T-helper 1 cell treated with Interleukin-12 subunit alpha and Interleukin-12 subunit beta and Interleukin-4 antibody, amounts not matched to agents 30 ng/mL and 1 ng/mL, for 36 hours (primary cell): ENCODE data around the gene CYS1. TPM values are rescaled to one million over a fixed set of nuclear protein-coding genes. Genes with fewer than 3 reads are reported as not detected.

Experiments
- intact Hi-C: fragments of 100-400 bp; cut with micrococcal nuclease; formaldehyde crosslinking; loops from one replicate; pipeline ENCODE4 v1.15.1; 2024
- total RNA-seq: library from RNA; stranded (reverse); gene quantifications from 2 replicates; pipeline ENCODE4 v1.2.3, GENCODE V29; 2022

CYS1 gene
- total RNA-seq, 1 donor from 2014 or later, result 1.6 TPM

DNA sequence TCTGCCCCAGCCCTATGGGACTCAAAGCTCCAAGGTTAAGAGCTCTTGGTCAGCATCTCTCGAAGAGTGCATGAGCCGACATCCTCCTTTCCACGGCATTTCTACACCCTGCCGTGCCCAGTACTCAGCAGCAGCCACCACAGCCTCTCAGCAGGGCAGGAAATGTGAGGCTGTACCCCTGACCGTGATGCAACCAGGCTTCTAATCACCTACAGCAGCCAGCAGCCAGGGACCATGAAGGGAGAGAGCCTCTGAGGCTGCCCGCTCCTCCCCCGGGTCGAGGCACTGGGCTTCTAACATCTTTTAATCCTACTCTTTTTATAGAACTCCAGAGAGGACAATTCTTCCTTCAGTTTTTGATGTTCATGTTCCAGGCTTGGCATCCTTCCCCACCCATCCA lies 6.5 kb downstream of the CYS1 start:
- intact Hi-C loops, result loop anchor here (5.0 kb wide), 1 partner anchor 229 kb away; the partner anchor contains the start of gene HPCAL1

DNA sequence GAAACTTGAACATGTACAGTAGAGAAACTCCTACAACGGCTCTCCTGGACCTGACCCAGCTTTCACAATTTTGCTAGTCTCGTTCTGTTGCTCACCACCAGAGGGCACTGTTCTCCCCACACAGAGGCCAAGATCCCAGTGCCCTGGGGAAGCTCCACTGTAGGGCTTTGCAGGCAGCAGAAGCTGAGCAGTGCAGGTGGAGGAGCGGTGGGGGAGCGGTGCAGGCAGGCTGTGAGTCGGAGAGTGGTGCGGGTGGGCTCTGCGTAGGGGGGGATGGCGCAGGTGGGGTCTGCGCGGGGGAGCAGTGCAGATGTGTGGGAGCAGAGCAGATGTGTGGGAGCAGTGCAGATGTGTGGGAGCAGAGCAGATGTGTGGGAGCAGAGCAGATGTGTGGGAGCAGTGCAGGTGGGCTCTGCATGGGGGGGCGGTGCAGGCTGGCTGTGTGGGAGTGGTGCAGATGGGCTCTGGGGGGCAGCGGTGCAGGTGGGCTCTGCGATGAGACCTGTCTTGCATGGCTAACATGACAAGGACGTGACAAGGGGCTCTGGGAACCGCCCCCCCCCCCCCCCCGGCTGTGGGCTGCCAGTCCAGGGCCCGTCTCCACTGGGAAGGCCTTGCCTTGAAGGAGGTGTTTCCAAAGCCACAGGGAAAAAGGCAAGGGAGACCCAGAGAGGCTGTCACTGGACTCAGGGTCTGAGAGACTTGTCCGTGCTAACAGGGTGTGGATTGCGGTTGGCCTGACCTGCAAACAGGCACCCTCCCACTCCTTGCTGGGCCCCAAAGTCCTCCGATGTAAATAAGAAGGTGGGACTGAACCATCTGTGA lies 7.3 kb downstream of the CYS1 start:
- intact Hi-C loops, result loop anchor here (1.0 to 5.0 kb wide), 7 partner anchors 8 to 595 kb away; partner anchors contain the start of gene HPCAL1

DNA sequence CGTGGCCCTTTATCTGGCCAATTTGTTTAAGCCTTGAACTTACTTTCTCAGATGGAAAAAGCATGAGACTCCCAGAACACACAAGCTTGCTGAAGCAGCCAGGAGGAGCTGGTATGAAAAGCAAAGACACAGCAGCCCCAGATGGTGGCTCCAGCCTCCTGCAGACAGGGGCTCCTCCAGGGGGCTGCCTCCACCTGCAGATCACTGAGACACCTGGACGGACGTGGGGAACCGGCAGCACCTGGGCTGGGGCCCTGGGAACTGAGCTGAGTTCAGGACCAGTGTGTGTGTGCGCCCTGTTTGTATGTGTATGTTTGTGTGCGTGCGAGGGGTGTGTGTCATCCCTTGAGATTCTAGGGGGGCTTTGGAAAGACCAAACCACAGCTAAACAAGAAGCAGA lies 8.6 kb downstream of the CYS1 start:
- intact Hi-C loops, result loop anchor here (5.0 kb wide), 1 partner anchor 231 kb away; the partner anchor contains the start of gene HPCAL1

DNA sequence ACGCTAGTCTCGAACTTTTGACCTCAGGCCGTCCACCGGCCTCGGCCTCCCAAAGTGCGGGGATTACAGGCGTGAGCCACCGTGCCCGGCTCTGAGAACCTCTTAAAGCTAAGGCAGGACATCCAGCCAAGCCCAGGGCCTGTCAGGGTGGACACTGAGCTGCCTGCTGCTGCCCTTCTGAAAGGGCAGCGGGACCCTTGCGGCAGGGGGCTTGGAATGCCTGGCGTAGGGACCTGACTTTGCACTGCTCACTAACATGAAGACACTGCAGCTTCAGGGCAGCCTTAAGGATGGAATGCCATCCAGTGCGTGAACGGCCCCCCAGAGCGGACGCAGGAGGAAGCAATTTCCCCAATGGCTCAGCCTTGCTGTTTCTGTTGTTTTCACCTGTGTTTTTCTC lies 9.0 kb downstream of the CYS1 start:
- intact Hi-C loops, result loop anchor here (5.0 kb wide), 1 partner anchor 231 kb away; the partner anchor contains the start of gene HPCAL1

DNA sequence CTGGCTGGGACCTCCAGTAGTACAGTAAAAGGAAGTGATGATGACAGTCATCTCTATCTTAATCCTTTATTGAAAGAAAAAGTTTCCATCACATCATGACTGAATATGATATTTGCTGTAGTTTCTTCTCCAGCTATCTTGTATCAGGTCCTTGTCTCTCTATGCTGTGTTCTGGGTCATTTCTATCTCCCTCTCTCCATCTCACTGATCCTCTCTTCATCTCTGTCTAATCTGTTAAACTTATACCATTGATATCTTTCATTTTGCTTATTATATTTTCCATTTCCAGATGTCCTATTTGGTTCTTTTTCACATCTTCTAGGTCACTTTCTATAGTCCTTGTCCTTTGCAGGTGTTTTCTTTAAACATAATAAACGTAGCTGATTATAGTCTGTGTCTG lies 12.3 kb downstream of the CYS1 start:
- intact Hi-C loops, result no loop called here

DNA sequence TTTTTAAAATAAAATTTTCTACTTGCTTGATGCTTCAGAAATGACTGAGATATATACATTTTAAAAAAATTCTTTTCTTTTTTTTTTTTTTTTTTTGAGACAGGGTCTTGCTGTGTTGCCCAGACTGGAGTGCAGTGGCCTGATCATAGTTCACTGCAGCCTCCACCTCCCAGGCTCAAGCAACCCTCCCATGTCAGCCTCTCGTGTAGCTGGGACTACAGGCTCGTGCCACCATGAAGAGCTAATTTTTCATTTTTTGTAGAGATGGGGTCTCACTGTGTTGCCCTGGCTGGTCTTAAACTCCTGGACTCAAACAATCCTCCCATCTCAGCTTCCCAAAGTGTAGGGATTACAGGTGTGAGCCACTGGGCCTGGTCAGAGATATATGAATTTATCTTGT lies 12.9 kb downstream of the CYS1 start:
- intact Hi-C loops, result no loop called here

DNA sequence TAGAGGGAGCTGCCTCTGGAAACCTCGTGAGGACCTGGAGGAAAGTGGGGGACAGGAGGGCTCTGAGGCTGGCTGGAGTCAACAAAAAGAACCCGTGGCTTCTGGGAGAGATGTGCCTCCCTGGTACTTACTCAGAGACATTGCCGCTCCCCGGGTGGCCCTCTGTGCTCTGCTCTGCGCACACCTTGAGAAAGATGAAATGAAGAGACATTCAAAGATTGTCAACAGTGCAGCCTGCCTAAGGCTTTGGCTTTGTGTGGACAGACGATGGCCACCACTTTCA lies 14.5 kb downstream of the CYS1 start:
- intact Hi-C loops, result no loop called here

DNA sequence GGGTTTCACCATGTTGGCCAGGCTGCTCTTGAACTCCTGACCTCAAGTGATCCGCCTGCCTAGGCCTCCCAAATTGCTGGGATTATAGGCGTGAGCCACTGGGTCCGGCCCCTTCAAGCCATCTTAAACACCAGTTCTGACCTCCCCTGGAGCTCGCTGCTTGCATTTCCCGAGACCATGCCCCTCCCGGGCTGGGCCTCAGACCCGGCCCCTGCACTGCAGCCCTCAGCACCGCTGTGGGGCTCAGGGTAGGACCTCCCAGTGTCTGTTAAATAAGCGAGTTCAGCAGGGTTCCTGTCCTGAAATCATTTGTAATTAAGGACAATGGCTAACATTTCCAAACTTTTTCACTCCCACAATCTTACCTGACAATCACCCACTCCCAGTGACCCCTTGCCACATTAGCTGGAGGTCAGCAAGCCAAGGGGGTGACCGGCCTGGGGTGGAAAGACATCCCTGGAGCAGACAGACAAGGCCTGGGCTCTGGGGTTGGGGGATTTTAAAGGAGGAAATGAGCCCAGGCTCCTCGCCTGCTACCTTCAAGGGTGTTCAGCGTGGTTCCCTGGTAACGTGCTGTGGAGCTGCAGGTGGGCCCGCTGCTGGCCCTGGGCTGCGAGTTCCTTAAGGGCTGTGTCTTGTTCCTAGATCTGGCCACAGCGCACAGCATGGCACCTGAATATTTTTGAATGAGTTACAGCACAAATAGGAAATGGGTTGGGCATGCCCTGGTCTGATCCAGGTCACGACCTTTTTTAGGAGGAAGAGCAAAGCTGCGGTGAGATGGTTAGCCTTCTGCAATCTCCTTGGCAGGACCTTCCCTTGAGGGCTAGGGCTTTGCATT lies 15.1 kb downstream of the CYS1 start:
- intact Hi-C loops, result no loop called here

DNA sequence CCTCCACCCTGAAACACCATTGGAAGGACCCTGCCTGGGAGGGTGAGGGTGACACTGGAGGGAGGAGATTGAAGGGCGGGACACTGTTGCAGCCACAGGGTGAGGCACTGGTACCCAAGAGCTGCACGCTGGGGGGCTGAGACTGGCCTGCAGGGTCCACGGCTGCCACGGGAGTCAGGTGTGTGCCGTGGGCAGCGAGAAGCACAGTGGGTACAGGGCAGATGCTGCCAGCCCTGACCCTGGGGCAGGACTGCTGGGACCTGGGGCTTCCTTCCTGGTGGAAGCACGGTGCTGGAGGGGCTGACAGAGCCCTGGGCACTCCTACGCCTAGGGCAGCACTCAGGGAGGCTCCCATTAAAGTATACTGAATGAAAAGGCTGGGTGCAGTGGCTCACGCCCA lies 16.6 kb downstream of the CYS1 start:
- intact Hi-C loops, result no loop called here

DNA sequence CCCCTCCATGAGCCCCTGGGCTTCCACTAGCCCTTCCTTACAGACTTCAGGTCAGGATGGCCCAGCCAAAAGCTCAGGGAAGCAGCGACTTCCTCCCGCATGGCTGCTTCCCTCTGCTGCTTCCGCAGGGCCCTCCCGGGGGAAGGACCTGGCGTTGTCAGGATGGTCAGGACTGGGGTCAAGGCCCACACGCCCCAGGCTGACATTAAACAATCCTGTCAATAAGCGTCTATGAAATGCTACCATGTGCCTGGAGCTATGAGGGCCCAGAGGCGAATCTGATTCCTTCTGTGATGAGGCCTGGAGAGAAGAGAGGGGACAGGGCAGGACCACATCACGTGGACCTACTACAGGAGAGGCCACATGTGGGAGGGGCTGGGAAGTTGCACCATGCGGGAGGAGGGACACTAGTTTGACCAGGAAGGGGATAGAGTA lies 17.3 kb downstream of the CYS1 start:
- intact Hi-C loops, result no loop called here

DNA sequence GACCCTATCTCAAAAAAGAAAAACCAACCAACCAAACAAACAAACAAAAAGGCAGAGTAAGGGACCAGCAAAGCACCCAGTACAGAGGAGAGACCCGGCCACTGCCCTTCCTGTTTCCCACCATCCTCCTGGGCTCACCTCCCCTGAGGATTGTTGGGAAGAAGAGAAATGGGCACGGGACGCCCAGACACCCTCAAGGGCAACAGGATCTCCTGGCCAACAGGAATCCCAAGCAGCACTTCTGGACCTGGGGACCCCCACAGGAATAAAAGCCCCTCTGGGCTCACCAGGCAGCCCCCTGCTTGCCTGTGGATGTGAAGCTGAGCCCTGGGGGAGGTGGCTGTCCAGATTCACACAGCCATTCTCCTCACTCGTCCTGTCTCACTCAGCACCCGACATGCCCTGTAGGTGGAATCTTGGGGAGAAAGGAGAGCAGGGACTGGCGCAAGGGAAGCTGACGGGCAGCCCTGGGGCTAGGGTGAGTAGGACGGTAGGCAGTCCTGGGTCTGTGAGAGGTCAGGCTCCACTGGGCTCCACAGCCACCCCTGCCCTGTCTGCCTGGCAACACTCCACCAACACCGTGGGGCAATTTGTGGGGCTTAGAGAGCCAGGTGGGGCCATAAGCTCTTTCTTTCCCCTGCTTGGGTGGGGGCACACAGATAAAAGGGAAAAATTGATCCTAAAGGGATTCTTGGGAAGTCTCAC lies 18.8 kb downstream of the CYS1 start:
- intact Hi-C loops, result no loop called here

DNA sequence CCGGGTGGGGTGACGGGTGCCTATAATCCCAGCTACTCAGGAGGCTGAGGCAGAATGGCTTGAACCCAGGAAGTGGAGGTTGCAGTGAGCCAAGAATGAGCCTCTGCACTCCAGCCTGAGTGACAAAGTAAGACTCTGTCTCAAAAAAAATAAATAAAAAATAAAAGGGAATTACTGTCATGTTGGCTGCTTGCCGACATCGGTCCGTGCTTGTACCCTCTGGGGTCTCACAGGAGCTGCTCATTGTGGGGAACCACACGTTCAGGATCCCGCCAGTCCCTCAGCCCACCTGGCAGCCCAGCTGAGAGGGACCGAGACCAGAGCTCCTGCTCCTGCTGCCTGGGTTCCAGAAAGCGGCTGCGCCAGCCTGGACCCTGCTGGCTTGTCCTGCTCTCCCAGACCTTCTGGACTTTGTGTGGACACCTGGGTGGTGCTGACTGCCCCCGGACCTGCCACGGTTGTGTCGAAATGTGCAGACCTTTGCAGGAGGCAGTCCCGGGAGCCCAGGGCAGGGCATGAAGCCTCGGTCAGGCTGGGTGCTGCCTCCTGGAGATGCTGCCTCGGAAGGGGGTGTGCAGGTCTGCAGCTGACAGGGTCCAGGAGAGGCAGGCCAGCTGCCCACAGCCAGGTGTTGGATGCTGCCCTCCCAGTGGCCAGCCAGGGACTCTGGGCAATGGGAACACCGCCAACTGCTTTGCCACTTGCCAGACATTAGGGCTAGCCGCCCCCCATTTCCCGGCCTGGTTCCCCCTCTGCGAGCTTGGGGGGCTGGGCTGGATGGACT lies 20.5 kb downstream of the CYS1 start:
- intact Hi-C loops, result no loop called here

DNA sequence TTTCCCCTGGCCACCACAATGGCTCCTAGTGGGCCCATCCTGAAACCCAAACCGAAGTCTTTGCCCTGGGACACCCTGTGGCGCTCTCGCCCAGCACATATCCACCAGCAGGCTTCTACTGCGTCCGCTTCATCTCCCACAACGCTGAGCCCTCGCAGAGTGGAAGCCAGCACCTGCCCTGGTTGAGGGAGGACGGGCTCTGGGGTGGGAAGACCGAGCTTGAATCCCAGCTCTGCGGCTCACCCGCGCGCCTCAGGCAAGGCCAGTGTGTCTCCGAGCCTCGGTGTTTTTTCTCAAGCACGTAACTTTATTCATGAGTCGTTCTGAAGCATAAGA lies 21.2 kb downstream of the CYS1 start:
- intact Hi-C loops, result no loop called here

DNA sequence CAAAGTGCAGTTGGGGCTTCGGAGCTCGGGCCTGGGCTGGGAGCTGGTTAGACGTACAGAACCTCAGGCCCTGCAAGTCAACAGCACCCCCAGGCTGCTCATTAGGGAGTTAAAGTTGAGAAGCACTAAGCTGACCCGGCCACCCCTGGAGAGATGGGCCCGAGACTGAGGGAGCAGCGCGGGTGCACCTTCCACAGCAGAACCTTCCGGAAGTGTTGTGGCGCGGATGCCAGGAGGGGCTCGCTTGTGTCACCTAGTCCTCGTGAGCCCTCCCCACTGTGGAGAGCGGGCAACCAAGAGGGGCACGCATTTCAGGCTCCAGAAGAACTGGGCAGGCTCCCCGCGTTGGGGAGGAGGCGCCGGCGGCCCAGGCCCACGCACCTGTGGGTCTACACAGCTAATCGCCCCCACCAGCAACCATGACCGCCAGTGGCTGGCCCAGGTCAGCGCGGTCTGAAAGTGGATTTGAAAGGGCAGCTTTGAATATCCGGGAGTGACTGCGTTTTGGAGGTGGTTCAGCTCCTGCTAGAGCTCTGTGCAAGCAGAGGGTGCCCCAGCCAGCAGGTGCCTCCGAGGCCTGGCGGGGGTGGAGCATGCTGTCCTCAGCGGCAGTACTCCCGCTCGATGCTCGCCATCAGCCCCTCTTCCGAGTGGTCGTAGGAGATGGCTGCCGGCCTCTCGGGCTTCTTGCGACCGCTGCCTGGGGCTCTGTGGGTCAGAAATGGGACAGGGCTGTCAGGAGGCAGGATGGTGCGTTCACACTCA lies 21.8 kb downstream of the CYS1 start:
- intact Hi-C loops, result no loop called here

DNA sequence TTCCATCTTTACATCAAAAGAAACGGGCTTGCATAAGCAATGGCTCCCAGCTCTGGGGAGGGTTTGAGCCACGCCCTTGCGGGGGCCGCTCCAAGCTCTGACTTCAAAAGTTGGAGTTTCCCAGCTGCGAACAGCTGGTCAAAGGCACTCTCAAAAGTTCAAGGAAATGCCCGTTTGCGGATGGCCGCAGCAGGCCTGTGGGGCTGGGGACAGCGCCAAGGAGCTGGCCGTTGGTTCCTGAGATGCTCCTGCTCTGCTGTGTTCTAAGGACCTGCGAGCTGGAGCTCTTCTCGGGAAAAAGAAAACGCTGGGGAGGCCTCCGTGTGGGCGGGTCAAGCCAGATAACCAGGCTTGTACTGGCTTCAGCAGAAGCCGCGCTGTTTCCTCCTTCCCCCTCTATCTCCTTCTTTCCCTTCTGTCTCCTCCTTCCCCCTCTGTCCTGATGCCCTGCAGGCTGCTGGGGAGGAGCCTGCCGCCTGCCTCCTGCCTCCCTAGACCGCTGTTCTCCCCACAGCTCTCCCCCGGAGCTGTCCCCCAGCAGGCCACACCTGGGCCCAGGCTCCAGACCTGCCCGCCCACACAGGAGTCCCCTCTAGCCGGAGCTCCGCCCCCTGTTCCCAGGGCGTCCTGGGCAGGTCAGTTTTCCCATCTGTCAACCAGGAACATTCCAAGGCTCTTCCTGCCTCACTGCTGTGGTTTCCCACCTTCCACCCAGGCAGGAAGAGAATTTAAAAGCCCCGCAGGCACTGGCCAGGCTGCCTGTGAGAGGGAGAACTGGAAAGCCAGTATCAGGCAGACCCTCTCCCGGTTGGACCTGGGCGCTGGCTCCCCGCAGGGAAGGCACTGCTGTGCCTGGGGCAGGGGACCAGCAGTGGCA lies 22.7 kb downstream of the CYS1 start:
- intact Hi-C loops, result no loop called here

DNA sequence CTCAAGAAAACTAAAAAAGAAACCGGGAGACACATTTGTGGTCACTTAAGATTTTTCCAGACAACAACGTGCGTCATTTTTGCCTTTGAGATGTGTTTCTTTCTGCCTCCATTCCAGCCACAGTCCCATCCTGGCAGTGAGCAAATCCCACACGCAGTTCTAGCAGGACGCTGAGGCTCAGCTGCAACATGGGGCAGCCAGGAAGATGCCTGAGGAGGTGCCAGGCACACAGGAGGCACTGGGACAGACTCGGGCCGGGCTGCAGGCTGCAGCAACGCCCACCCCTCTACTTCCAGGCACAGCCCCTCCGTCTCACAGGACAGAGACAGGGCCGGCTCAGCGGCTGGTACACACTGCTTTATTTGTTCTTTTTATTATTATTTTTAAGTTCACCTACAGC lies 23.8 kb downstream of the CYS1 start:
- intact Hi-C loops, result no loop called here

DNA sequence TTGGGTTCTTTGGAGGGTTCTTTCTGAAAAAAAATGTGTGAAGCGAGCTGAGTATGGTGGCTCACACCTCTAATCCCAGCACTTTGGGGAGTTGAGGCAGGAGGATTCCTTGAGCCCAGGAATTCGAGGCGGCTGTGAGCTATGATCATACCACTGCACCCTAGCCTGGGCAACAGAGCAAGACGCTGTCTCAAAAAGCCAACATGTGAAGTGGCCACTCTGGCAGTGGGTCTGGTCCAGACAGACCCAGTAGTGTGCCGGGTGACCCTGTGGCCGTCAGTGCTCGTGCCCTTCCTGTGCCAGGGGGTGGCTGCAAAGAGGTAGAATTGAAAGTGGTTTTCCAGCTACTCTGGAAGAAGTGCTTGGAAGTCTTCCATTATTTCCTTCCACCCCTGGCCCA lies 25.2 kb downstream of the CYS1 start:
- intact Hi-C loops, result no loop called here

DNA sequence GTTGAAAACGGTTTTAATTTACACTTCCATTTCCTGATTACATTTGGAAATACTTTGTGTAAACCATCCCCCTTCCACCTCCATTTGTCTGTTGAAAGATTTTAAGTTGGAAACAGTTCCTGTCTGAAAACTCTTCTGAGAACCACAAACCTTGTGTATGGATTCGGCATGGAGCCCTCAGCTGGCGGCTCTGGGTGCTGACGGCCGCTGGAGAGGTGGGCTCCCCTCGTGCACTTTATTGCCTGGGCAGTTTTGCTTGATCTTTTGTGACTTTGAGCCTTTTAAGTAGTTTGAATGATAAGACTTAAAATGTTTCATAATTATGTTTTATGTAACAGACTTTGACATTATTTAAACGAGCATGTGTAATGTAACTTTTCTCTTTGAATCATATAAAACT lies 25.8 kb downstream of the CYS1 start:
- intact Hi-C loops, result no loop called here

DNA sequence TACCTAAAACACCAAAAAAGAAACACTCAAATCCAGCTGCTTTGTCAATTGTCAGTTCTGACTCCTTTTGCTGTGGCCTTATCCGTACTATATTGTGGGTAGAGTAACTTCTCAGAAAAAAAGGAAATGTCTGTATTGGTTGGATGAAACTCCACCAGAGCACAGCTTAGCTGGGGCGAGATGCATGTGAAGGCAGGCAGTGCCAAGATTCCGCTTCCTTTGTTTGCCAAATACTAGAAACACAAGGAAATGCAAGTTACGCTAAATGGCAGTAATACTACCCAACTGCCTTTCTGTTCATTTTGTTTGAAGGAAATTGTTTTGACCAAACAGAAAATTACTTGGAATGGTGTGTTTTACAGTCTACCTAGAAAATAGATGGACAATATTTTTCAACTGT lies 26.9 kb downstream of the CYS1 start:
- intact Hi-C loops, result no loop called here

DNA sequence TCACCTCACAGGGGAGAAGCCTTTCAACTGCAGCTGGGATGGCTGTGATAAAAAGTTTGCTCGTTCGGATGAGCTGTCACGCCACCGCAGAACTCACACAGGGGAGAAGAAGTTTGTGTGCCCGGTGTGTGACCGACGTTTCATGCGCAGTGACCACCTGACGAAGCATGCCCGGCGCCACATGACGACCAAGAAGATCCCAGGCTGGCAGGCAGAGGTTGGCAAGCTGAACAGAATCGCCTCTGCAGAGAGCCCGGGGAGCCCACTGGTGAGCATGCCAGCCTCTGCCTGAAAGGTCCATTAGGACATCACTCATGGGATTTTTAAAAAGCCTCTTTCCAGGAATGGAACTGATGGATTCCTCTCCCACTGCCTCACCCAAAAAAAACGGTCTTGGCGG lies 28.0 kb downstream of the CYS1 start:
- intact Hi-C loops, result no loop called here
